ENCODE measurements around the gene GREM2.

GRCh38 chr1:240562111-240562590 lies 49.8 kb downstream of the GREM2 start:
- TF ChIP-seq EP300 (conservative IDR thresholded peaks at IDR 0.05; ENCODE audit: poor library complexity, severe bottlenecking) (no peak), EZH2 (IDR thresholded peaks at IDR 0.05; ENCODE audit: borderline replicate concordance, insufficient read depth, low read length, poor library complexity, severe bottlenecking) (no peak), SMC3 (conservative IDR thresholded peaks at IDR 0.05; ENCODE audit: poor library complexity) (no peak), MXI1 (conservative IDR thresholded peaks at IDR 0.05; ENCODE audit: poor library complexity, severe bottlenecking) (no peak), POLR2AphosphoS5 (IDR thresholded peaks at IDR 0.05) (no peak), RAD21 (conservative IDR thresholded peaks at IDR 0.05) (no peak), REST (IDR thresholded peaks at IDR 0.05; ENCODE audit: borderline replicate concordance) (no peak)
- TF ChIP-seq, protein P1, sequence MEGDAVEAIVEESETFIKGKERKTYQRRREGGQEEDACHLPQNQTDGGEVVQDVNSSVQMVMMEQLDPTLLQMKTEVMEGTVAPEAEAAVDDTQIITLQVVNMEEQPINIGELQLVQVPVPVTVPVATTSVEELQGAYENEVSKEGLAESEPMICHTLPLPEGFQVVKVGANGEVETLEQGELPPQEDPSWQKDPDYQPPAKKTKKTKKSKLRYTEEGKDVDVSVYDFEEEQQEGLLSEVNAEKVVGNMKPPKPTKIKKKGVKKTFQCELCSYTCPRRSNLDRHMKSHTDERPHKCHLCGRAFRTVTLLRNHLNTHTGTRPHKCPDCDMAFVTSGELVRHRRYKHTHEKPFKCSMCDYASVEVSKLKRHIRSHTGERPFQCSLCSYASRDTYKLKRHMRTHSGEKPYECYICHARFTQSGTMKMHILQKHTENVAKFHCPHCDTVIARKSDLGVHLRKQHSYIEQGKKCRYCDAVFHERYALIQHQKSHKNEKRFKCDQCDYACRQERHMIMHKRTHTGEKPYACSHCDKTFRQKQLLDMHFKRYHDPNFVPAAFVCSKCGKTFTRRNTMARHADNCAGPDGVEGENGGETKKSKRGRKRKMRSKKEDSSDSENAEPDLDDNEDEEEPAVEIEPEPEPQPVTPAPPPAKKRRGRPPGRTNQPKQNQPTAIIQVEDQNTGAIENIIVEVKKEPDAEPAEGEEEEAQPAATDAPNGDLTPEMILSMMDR (IDR thresholded peaks at IDR 0.05; ENCODE audit: poor library complexity, severe bottlenecking): no peak
